Transverse colon (tissue), 4 donors: ENCODE results near the gene CLSTN1. TPM values are rescaled to one million over a fixed set of nuclear protein-coding genes. Genes with fewer than 3 reads are reported as not detected.

Source experiments
- DNase-seq: peaks from one replicate; pipeline ENCODE4 v3.0.0-alpha.2; 2019
- H3K27ac ChIP-seq, 4 donors: fragments of 200-600 bp; sonication (generic); 2 replicates each; pipeline ENCODE4 v1.5.1; 2016 to 2018; ENCODE audit warnings: inconsistent platforms in 4 of 4
- H3K27me3 ChIP-seq: fragments of 200-600 bp; sonication (generic); 2 replicates; pipeline ENCODE4 v1.5.1; 2017; ENCODE audit warnings: inconsistent platforms
- H3K36me3 ChIP-seq, 4 donors: fragments of 200-600 bp; sonication (generic); 2 replicates each; pipeline ENCODE4 v1.5.1; 2017 to 2019; ENCODE audit warnings: inconsistent platforms in 4 of 4
- H3K4me1 ChIP-seq, 4 donors: fragments of 200-600 bp; sonication (generic); 2 replicates each; pipeline ENCODE4 v1.5.1; 2017 to 2020; ENCODE audit warnings: inconsistent platforms in 4 of 4
- H3K4me3 ChIP-seq, 4 donors: fragments of 200-600 bp; sonication (generic); 1 replicate in 1 of 4; 2 replicates in 3 of 4; pipeline versions ENCODE4 v1.5.1 to v1.6.1; 2017 to 2019; ENCODE audit warnings: inconsistent platforms in 4 of 4
- H3K9me3 ChIP-seq, 2 donors: fragments of 200-600 bp; sonication (generic); 2 replicates each; pipeline ENCODE4 v1.5.1; 2017 to 2019; ENCODE audit warnings: inconsistent platforms in 2 of 2
- CTCF ChIP-seq, 5 experiments: fragments of 200-600 bp in 3 of 5; fragments of 450-650 bp in 2 of 5; sonication (generic) in 3 of 5; IDR thresholded peaks; 1 replicate in 2 of 5; 2 replicates in 3 of 5; pipeline ENCODE4 v1.5.1; 2016 to 2017; ENCODE audit warnings: antibody characterized with exemption in 5 of 5, inconsistent platforms in 3 of 5, mild to moderate bottlenecking in 2 of 5, moderate library complexity in 1 of 5
- EP300 ChIP-seq: sonication (generic); formaldehyde crosslinking; IDR thresholded peaks from one replicate; pipeline ENCODE4 v1.6.1; 2017; ENCODE audit warnings: antibody characterized with exemption, low read depth
- POLR2A ChIP-seq: fragments of 450-650 bp; IDR thresholded peaks from one replicate; pipeline ENCODE4 v1.6.1; 2016; ENCODE audit warnings: antibody characterized with exemption, mild to moderate bottlenecking, moderate library complexity
- POLR2AphosphoS5 ChIP-seq, 3 donors: sonication (generic); formaldehyde crosslinking; IDR thresholded peaks; one replicate each; pipeline ENCODE4 v1.6.1; 2016; ENCODE audit warnings: antibody characterized with exemption in 3 of 3
- WGBS, 2 donors: methylation state at CpG; one replicate each; pipeline ENCODE4 v1.1.5; 2018; ENCODE audit warnings: low coverage in 1 of 2; 5-methylcytosine and 5-hydroxymethylcytosine counted together
- in situ Hi-C, 4 donors: fragments of 200-750 bp; cut with MboI; loops; one replicate each; pipeline versions ENCODE4 v1.15.0 to v1.15.1; 2017; ENCODE audit warnings: low sequenced_read_pairs in 3 of 4, low pct_ligation_motif_present in 1 of 4, low pct_unique_long_range_greater_than_20kb in 1 of 4
- intact Hi-C: fragments of 100-400 bp; cut with DNase I; formaldehyde crosslinking; loops from one replicate; pipeline ENCODE4 v1.15.1; 2023; ENCODE audit warnings: low total_unique reads
- total RNA-seq, 4 donors: library from RNA; depleted of rRNA; stranded (reverse); fragments of >200 nt; gene quantifications; one replicate each; pipeline ENCODE4 v1.1.0, GENCODE V29; 2016

The CLSTN1 gene
- total RNA-seq, 4 donors from 2014 or later: 118 to 191 (median 143) TPM

GRCh38 chr1:9871021-9871420 lies 47.3 kb upstream of the CLSTN1 start:
- H3K27me3 ChIP-seq: no peaks in the 10 kb centered on the region
- no peak overlapping the region for H3K27ac ChIP-seq
- peaks cover 0 to 16% (median 4%) of the 10 kb centered on the region in 4 donors for H3K4me1 ChIP-seq
- TF ChIP-seq CTCF (IDR thresholded peaks at IDR 0.05): no peak
- TF ChIP-seq POLR2AphosphoS5 (IDR thresholded peaks at IDR 0.05): no peak
- TF ChIP-seq POLR2A: no peak
- TF ChIP-seq EP300: no peak
- H3K36me3 ChIP-seq: no peaks in the 10 kb centered on the region
- no peak overlapping the region for H3K4me3 ChIP-seq
- H3K9me3 ChIP-seq: no peaks in the 10 kb centered on the region
- in situ Hi-C loops (loop anchor here in 3 of 4 donors (10.0 kb wide), 2 partner anchors 74 to 154 kb away; partner anchors contain the start of genes LZIC (in 1 of the 3) and NMNAT1 (in 1 of the 3)), intact Hi-C loops (loop anchor here (10.0 kb wide), 1 partner anchor 464 kb away; no protein-coding TSS in a partner anchor)
- WGBS, 2 donors: 90 to 94% methylated on average over 2 to 9 of the region's 9 CpGs
- no peak for DNase-seq

GRCh38 chr1:9870572-9870971 lies 46.8 kb upstream of the CLSTN1 start:
- no peak for TF ChIP-seq POLR2A
- in situ Hi-C loops: loop anchor here in 3 of 4 donors (10.0 kb wide), 2 partner anchors 74 to 154 kb away; partner anchors contain the start of genes LZIC (in 1 of the 3) and NMNAT1 (in 1 of the 3)
- WGBS, 2 donors: 86% methylated on average over 4 of the region's 4 CpGs; no CpG with 5 or more reads in 1 of the 2 donors

GRCh38 chr1:9869831-9870251 lies 46.1 kb upstream of the CLSTN1 start:
- no peaks in the 10 kb centered on the region for H3K9me3 ChIP-seq
- H3K4me3 ChIP-seq: no peak overlapping the region
- TF ChIP-seq POLR2AphosphoS5 (IDR thresholded peaks at IDR 0.05) (no peak), EP300 (no peak), POLR2A (no peak)
- WGBS, 2 donors: 90% methylated on average over 7 of the region's 13 CpGs; no CpG with 5 or more reads in 1 of the 2 donors
- H3K36me3 ChIP-seq: no peaks in the 10 kb centered on the region
- no peaks in the 10 kb centered on the region for H3K27me3 ChIP-seq
- H3K4me1 ChIP-seq: peaks cover 0 to 13% (median 3%) of the 10 kb centered on the region in 4 donors
- in situ Hi-C loops: loop anchor here in 3 of 4 donors (5.0 to 10.0 kb wide), 6 partner anchors 75 to 245 kb away; partner anchors contain the start of genes LZIC (in 1 of the 3) and NMNAT1 (in 1 of the 3)
- intact Hi-C loops: loop anchor here (5.0 to 10.0 kb wide), 3 partner anchors 83 to 465 kb away; no protein-coding TSS in a partner anchor
- no peak overlapping the region for H3K27ac ChIP-seq
- peak; percentile 21 for DNase-seq

More at GRCh38 chr1:9870572-9870971, 46.8 kb upstream of the CLSTN1 start:
- no peaks in the 10 kb centered on the region for H3K27me3 ChIP-seq
- no peak for DNase-seq
- H3K9me3 ChIP-seq: no peaks in the 10 kb centered on the region
- H3K36me3 ChIP-seq: no peaks in the 10 kb centered on the region
- peaks cover 0 to 16% (median 4%) of the 10 kb centered on the region in 4 donors for H3K4me1 ChIP-seq
- intact Hi-C loops: loop anchor here (10.0 kb wide), 1 partner anchor 464 kb away; no protein-coding TSS in a partner anchor
- no peak overlapping the region for H3K4me3 ChIP-seq
- no peak overlapping the region for H3K27ac ChIP-seq

GRCh38 chr1:9868244-9868590 lies 44.5 kb upstream of the CLSTN1 start:
- H3K27ac ChIP-seq: no peak overlapping the region
- no peak for DNase-seq
- in situ Hi-C loops: loop anchor here in 3 of 4 donors (5.0 to 10.0 kb wide), 4 partner anchors 81 to 243 kb away; no protein-coding TSS in a partner anchor
- no peak overlapping the region for H3K4me3 ChIP-seq
- no peaks in the 10 kb centered on the region for H3K36me3 ChIP-seq
- peaks cover 0 to 2% (median under 1%) of the 10 kb centered on the region in 4 donors for H3K4me1 ChIP-seq
- no peaks in the 10 kb centered on the region for H3K27me3 ChIP-seq
- WGBS, 2 donors: 55 to 71% methylated on average over 1 to 3 of the region's 3 CpGs
- H3K9me3 ChIP-seq: no peaks in the 10 kb centered on the region
- no peak for TF ChIP-seq CTCF (IDR thresholded peaks at IDR 0.05)
- no peak for TF ChIP-seq POLR2AphosphoS5 (IDR thresholded peaks at IDR 0.05)
- no peak for TF ChIP-seq POLR2A
- TF ChIP-seq EP300: no peak
- intact Hi-C loops: loop anchor here (5.0 to 10.0 kb wide), 2 partner anchors 81 to 143 kb away; no protein-coding TSS in a partner anchor
